ENCODE data around the gene LAMA1. TPM values are rescaled to one million over a fixed set of nuclear protein-coding genes. Genes with fewer than 3 reads are reported as not detected.

LAMA1 gene
- total RNA-seq, 1 donor from 2014 or later, result 1.4 TPM

DNA sequence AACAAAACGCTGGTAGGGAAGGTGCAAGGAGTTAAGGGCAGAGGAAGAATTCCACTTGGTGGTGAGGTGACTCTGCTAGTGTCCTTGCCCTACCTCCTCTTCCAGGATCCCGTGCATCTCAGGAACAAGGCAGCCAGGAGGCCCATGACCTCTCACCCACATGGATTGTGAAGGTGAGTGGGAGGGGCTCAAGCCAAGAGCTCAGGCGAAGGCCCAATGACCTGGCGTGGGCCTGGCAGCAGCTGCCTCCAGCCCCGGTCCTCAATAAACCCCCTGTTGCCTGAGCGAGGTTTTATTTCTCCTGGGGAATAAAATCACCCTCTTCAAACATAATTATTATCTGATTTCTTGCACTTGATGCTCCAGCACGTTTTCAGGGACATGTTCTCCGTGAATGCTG, 28.2 kb downstream of the LAMA1 start:
- no peak for TF ChIP-seq CTCF (IDR thresholded peaks at IDR 0.05)
- Histone ChIP-seq H3K36me3 (no peaks in the 10 kb centered on the region), H3K4me3 (no peak overlapping the region), H3K27me3 (no peaks in the 10 kb centered on the region), H3K27ac (no peak overlapping the region), H3K4me1 (no peaks in the 10 kb centered on the region), H3K9me3 (no peaks in the 10 kb centered on the region)
- DNase-seq, result no peak
- intact Hi-C loops (cut with DNase I), result no loop called here
- no peak for ATAC-seq

DNA sequence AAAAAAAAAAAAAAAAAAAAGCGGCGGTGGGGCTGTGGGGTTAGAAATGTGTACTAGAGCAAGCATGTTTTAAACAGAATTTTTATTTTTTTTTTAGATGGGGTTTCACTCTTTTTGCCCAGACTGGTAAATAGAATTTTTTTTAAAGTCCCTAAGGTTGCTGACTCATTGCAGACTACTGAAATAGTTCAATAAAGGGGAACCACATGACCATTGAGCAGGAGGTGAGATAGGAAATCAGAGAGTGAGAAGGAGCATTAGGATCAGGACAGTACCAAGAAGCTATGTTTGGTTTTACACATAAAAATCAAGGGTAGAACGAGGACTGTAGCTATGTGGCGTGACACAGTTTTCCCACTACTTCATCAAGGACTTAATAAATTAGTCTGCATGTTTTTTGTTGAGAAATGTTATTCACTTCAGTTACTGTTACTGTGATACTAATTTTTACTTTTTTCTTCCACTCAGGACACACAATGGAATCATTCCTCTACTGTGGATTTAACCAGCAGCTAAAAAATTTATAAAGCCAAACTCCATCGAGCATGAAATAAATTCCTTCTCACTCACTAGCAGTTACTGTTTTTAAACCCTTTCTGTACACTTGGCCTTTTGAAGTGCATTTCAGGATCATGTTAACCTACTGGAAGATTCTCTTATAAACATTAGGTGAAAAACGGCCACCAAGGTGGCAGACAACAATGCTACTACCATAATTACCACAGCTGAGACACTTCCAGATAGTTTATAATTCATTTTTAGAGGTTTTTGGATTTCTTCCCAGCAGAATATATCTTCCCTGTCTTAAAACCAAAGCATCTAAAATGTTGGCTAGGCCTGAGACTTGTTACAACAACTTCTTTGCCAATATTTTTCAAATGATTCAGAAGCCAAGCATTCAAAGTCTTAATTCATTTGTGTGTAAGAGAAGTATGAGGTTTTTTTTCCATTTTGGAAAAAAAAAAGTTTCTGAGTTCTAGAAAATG, 33.2 kb downstream of the LAMA1 start:
- ATAC-seq (no peak), DNase-seq (no peak)
- Histone ChIP-seq H3K36me3 (no peaks in the 10 kb centered on the region), H3K27ac (no peak overlapping the region), H3K4me3 (no peak overlapping the region), H3K9me3 (no peaks in the 10 kb centered on the region), H3K27me3 (no peaks in the 10 kb centered on the region), H3K4me1 (no peaks in the 10 kb centered on the region)
- intact Hi-C loops (cut with DNase I), result no loop called here
- TF ChIP-seq CTCF (IDR thresholded peaks at IDR 0.05), result no peak

- H3K4me1 ChIP-seq, result no peaks in the 10 kb centered on the region
- no peak for TF ChIP-seq CTCF (IDR thresholded peaks at IDR 0.05)
- H3K27me3 ChIP-seq, result no peaks in the 10 kb centered on the region
- intact Hi-C loops (cut with DNase I), result no loop called here
- H3K36me3 ChIP-seq, result no peaks in the 10 kb centered on the region
- H3K27ac ChIP-seq, result no peak overlapping the region
- no peak overlapping the region for H3K4me3 ChIP-seq
- no peaks in the 10 kb centered on the region for H3K9me3 ChIP-seq
- ATAC-seq, result no peak
- DNase-seq, result no peak
Measured at GRCh38 chr18:7082671-7083070, 34.9 kb downstream of the LAMA1 start.

DNA sequence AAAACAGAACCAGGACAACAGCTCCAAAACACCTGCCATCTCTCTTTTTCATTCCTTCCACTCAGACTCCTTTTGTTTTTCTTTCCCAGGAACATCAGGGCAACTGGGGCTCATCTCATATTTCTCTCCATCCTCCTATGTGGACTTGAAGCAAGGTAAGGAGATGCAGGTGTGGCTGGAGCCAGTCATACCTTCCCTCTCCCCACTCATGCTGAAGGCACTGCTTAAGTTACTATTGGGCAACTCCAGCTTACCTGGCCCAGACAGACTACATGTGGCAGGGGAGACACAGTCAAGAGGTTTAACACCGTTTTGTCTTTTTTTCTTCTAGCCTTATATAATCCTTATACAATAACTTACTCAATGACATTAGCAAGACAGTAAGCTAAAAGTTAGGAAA, 38.4 kb downstream of the LAMA1 start:
- intact Hi-C loops (cut with DNase I), result no loop called here
- Histone ChIP-seq H3K27ac (no peak overlapping the region), H3K4me1 (no peaks in the 10 kb centered on the region), H3K4me3 (no peak overlapping the region), H3K27me3 (no peaks in the 10 kb centered on the region), H3K9me3 (no peaks in the 10 kb centered on the region), H3K36me3 (no peaks in the 10 kb centered on the region)
- no peak for DNase-seq
- TF ChIP-seq CTCF (IDR thresholded peaks at IDR 0.05), result no peak
- no peak for ATAC-seq

DNA sequence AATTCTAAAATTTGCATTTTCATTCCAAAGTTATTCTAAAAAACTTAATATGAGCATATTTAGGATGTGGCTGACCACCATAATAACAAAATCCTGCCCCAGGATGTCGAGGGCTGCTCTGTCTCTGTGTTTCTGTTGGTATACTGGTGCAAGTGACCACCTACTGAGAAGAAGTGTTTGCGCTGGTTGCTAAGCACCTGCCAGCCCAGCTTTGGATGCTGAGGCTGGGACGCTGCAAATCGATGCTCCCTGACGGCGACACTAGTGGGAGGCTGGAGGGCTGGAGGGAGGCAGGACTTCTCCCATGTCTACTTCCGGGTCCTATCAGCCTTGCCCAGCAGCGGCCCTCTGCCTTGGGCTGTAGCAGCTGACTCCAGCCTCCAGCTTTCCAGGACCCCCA, 45.0 kb downstream of the LAMA1 start:
- Histone ChIP-seq H3K36me3 (no peaks in the 10 kb centered on the region), H3K27me3 (no peaks in the 10 kb centered on the region), H3K4me3 (no peak overlapping the region), H3K9me3 (no peaks in the 10 kb centered on the region), H3K4me1 (no peaks in the 10 kb centered on the region), H3K27ac (no peak overlapping the region)
- intact Hi-C loops (cut with DNase I), result no loop called here
- DNase-seq (no peak), ATAC-seq (no peak)
- no peak for TF ChIP-seq CTCF (IDR thresholded peaks at IDR 0.05)
